Stimulated activated CD4-positive, alpha-beta T cell treated with anti-CD3 and anti-CD28 coated beads, Interleukin-12 subunit alpha, Interleukin-12 subunit beta, amount 100 ng/mL, for 48 hours (primary cell): ENCODE data around the gene GIMAP8.
"Not testable (repeated sequence)": the region's sequence is repeated elsewhere in the genome, so short reads cannot be mapped to it uniquely, and the experiment has no call there.

Source experiments
- DNase-seq, 3 donors: peaks; one replicate each; pipeline ENCODE4 v3.0.0-alpha.2; 2020; ENCODE audit warnings: low read depth in 2 of 3, low spot score in 1 of 3

The GIMAP8 gene

DNA sequence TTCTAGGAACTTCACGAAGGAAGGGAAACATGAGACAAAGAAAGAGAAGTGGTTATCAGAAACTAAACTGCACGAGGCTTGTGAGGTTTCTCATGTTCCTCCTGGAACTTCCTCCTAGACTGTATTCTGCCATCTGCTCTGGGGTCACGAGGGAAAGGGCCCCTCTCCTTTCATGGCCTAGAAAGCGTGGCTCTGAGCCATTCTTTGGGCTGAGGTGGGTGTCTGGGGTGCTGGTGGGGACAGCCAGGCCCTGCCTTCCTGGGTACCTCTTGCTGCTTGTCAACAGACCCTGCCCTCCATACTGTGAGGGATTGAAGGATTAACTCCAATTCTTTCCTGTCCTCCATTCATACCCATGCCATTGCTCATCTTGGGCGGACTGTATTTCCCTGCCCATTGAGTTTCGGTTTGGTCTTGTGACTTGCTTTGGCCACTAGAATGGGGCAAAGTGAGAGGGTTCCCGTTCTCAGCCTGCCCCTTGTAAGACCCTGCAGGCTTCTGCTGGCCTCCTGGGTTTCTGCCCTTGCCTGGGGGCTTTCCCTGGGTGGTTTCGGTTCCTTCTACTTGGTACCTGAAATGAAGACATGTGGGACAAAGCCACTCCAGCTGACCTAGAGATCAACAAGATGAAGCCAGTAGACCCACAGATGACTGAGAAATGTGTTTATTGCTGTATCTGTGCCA is 14.9 kb upstream of the GIMAP8 start:
- no peak for DNase-seq

DNA sequence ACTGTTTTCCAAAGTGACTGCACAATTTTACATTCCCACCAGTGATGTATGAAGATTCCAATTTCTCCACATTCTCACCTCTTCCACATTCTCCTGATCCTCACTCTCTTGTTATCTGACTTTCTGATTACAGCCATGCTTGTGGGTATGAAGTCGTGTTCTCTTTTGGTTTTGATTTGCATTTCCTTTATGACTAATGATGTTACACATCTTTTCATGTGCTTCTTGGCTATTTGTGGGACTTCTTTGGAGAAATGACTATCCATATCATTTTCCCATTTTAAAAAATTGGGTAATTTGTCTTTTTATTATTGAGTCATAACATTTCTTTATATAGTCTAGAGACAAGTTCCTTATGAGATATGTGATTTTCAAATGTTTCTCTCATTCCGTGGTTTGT is 10.5 kb upstream of the GIMAP8 start:
- DNase-seq = no peak

DNA sequence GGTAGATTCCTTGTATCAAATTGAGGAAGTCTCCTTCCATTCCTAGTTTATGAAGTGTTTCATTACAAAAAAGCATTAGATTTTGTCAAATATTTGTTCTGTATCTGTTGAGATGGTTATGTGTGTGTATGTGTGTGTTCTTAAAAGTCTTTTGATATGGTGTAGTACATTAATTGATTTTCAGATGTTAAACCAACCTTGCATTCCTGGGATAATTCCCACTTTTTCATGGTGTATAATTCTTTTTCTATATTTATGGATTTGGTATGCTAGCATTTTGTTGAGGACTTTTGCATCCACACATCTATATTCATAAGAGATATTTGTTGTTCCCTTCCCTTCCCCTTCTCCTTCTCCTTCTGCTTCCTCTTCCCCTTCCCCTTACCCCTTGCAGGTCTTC is 8.9 kb upstream of the GIMAP8 start:
- DNase-seq = no peak

DNA sequence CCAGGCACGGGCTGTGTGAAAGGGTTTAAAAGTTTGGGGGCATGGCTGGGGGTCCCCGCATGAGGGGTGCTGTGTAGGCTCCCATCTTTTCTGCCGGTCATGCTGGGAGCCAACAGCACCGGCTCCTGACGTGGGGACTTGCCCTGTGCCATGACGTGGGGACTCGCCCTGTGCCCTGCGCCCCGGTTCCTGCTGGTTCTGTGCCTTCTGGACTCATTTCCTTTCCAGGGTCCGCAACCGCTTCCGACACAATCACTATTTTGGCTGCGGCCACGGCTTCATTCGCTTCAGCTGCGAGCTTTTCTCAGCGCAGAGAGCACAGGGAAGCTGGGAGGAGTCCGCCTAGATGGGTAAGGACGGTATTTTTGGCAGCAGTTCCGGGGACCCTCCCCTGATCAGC is 7.6 kb upstream of the GIMAP8 start:
- DNase-seq = no peak

DNA sequence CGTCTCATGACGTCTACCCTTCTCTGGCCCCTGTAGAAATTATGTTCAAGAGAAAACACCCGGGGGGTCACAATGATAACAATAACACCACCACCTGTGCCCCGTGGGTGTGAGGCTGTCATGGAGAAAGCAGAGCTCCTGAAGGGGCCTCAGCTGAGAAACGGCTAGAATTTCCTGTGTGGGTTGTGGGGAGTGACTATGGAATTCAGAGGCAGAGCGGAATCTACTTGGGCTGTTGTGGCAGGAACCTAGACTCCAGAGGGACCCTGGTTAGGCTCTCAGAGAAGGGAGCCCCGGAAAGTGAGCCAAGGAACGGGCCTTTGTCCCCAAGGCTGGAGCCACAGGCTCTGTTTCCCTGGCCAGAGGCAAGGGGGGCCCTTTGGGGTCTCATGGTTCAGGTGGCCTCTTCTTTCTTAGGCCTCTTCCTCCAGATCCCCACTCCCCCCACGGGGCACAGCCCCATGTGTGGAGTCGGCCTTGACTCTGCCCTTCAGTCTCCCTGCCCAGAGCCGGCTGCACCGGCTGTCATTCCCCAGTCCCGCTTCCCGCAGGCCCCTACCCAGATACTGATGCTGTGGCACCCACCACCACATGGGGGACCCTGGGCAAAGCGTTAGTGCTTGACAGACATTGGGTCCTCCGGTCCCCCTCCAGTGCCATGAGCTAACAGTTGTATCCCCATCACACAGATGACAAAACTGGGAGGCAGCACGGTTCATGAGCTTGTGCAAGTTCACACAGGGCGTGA is 6.5 kb upstream of the GIMAP8 start:
- DNase-seq = no peak

DNA sequence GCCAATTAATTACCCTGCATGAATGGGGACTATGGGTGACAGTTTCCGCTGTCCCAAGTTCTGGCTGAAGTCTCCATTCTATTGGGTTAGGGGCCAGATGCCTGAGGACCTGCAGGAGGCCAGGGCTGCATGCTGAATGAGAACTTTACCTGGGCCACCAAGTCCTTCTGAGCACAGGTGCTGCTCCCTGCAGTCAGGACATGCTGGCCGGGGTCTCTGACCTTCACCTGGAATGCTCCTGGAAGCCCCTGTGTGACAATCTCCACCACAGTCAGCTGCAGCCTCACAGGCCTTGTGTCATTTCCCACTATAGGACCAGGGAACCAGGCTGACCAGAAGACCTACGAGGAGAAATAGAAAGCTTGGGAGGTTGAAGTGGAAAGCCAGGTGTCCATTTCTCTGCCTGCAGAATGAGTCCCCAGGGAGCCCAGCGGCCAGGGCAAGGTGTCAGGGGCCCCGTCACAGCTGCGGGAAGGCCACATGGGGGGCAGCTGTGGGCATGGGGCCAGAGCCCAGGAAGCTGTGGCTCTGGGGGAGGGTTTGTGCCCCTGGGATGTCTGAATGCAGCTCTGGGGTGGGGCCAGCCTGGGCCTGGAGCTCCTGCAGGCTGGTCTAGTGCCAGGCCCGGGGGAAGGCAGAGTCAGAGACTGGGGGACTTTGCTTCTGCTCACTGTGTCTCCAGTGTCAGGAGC is 5.6 kb upstream of the GIMAP8 start:
- no peak for DNase-seq

DNA sequence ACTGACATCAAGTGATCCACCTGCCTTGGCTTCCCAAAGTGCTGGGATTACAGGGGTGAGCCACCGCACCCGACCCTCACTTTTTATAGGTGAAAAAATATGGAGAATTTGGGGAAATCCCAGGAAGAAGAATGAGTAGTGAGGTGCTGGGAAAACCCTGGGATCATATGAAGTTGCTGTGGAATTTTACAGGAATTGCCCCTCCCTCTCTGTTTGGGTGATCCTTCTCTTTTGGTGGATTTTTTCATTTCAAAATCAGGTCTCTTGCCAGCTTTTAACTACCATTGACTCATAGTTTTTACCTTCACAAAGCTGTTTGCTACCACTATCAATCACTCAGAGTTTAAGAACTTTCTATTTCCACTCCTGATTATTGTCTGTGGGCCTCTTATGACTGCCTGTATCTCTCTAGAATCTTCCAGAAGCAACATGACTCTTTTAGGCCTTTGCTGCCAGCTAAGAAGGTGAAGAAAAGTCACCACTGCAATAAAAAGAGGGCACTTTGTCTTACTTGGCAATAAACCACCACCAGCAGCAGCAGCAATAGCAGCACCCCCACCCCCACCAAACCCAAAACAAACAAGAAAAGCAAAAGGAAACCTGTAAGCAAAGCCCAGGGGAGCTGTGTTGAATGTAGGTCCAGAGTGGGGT is 4.0 kb upstream of the GIMAP8 start:
- DNase-seq = peak in 1 of 3 donors; percentile 13

DNA sequence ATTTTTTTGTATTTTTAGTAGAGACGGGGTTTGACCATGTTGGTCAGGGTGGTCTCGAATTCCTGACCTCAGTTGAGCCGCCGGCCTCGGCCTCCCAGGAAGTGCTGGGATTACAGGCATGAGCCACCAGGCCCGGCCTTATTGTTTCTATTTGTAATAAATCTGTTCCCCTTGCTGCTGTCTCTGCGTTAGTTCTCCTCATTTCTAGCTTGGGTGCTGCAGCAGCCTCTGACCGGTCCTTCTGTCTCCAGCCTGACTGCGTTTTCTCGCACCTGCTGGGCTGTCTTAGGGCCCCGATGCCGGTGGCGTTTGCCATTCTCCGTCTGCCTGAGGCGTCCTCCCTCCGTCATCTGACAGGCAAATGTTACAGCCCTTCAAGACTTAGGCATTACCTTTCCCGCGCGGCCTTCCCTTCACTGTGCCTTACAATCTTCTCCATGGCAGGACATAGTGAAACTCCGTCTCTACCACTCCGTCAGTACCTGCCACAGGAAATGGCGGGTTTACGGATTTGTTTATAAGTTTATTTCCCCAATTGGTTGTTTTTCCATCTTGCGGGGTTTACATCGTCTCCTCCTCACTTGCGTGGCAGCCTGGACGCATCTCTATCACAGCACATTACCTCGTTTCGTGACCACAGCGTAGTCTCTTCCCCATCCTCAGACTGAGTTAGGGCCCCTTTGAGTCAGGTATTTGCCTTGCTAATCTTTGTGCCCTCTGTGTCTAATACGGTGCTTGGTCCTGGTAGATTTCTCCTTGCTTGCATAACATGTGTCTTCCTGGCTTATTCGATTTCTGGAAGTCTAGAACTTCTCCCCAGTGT is 2.3 kb upstream of the GIMAP8 start:
- no peak for DNase-seq

DNA sequence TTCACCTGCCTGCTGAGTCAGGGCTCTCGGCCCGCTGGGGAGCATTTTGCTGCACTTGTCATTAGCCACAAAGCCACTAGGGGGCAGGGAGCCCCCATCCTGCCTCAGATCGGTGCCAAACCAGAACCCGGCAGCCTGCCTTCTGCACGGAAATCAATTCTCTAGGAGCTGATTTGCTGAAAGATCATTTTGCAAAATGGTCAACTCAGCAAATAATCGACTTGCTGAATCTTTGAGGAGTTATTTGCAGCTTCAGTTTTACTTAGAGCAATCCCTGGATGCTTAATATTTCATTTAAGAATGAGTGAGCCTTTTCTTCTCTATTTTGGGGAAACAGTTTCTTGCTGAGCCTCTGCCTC is 1.7 kb upstream of the GIMAP8 start:
- DNase-seq = peak; percentile 81 to 90 (median 83)

DNA sequence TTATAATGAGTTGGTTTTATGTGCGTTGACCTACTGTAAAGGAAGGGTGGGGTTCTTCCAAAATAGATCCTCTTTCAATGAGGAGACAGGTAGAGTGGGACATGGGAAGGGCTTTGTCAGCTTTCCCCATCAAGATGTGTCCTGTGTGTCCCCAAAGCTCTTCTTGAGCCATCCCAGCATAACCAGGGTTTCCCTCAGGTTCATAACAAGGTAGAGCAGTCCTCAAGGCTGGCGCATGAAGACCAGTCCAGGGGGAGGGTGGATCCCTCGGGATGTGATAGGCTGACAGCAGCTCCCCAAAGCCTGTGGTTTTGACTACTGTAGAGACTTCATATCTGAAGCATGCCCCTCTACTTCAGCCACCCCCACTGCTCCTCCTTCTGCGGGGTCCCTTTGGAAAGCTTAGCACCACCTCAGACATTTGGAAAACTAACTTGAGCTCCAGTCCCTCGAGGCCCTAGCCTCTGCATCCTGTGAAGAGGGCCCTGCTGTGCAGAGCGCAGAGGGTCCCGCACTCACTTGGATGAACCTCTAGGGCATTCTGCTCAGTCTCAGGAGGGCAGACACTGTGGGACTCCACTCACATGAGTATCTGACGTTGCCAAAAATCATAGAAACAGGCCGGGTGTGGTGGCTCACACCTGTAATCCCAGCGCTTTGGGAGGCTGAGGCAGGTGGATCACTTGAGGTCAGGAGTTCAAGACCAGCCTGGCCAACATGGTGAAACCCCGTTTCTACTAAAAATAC is 1.1 kb upstream of the GIMAP8 start:
- no peak for DNase-seq

DNA sequence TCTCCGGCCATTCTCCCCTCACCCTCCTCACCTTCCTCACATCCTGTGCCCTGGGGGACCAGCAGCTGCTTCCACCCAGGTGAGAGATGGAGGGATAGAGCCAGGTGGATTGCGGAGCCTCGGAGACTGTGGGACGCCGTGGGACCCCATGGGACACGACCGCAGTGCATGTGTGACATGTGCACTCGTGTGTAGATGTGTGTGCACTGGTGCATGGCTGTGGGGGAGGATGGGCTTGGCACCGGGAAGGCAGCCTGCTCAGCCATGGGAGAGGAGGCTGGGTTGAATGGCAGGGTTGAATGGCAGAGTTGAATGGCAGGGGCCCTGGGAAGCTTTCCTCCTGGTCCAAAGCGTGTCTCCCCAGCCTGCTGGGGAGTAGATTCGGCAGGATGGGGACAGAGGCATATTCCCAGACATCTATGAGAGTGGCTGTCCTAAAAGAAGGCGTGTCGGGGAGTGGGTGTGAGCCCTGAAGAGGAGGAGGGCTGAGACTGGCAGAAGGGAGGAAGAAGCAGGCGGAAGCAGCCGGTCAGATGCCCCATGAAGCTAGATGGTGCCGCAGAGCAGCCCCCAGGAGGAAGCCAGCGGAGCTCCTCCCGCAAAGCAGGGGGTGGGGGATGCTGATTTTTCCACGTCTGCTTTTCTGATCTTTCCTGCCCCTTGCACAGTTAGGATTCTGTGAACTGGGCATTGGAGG is 815 bp downstream of the GIMAP8 start:
- DNase-seq = peak in 2 of 3 donors; percentile 38 to 53

DNA sequence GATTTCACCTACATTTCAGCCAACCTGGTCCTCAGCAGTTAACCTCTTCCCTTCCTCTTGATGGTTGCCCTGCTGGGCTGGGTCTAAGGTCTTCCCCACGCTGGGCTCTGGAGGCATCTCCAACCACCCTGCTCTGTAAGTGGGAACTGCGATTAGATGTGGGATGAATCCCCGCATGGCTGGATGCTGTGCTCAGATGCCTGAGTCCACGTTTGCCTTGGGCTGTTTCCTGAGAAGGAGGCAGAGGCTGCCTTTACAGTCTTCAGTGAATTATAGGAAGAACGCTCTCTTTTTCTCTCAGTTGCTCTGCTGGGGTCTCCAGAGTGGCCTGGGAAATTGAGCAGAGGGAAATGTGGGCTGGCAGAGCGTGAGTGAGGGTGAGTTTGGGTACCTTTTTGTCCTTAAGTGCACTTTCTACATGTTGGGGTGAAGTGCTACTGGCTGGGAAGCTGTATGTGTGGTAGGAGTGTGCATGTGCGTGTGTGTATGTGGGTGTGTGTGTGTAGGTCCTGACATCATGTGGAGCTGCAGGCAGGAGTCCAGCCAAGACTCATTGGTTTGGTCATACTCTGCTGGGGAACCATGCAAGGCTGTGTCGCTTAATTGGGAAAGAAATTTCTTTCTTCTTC is 1.5 kb downstream of the GIMAP8 start:
- peak in 1 of 3 donors; percentile 17 for DNase-seq

DNA sequence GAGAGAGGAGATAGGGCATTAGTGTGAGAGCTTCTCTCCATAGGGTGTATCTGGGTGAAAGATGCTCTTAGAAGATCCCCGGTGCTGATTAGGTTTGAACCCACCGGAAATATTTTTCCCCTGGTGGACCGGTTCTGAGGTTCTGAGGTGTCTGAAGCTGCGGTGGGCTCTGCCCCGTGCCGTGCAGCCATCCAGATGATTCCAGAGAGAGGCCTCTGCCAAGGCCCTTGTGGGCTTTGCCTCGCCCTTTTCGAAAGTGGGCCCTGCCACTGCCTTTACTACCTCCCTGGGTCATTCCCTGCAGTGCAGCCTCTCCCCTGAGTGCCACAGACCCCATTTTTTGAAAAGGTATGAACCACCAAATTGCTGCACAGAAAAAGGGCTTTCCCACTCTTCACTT is 2.8 kb downstream of the GIMAP8 start:
- no peak for DNase-seq

DNA sequence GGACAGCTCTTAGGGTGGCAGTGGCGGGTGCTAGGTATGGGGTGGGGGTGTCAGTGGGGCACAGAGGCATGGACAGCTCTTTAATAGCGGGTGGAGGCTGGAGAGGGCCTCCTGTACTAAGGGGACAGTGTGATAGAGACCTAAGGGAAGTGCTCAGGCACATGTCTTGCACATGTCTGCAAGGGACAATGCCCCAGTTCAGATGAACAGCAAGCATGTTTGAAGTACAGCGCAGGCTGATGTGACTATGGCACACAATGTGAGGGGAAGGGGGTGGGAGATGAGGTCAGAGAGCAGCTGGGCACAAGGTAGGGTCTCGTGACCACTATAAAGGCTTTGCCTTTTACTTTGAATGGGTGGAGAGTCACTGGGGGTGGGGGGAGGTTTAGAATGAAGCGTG is 3.5 kb downstream of the GIMAP8 start:
- DNase-seq = no peak

DNA sequence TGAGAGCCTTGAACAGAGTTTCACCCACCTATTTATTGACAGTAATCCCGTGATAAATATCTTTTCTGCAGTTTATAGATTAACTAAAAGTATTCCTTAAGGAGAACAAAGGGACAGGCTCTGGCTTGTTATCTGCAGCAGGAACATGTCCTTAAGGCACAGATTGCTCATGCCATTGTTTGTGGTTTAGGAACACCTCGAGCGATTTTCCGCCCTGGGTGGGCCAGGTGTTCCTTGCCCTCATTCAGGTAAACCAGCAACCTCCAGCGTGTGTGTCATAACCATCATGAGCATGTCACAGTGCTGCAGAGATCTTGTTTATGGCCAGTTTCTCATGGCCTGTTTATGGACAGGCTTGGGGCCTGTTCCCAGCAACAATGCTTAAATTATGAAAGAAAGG is 6.6 kb downstream of the GIMAP8 start:
- DNase-seq = not testable (repeated sequence)

DNA sequence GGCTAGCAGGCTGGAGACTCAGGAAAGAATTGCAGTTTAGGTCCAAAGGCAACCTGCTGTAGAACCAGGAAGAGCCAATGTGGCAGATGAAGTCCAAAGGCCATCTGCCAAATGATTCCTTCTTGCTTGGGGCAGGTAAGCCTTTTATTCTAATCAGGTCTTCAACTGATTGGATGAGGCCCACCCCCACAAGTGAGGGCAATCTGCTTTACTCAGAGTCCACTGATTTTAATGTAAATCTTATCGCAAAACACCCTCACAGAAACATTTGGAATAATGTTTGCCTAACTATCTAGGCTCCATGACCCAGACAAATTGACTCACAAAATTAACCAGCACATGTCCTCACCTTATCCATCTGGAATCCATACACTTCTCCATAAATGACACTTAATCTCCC is 7.8 kb downstream of the GIMAP8 start:
- DNase-seq = no peak

DNA sequence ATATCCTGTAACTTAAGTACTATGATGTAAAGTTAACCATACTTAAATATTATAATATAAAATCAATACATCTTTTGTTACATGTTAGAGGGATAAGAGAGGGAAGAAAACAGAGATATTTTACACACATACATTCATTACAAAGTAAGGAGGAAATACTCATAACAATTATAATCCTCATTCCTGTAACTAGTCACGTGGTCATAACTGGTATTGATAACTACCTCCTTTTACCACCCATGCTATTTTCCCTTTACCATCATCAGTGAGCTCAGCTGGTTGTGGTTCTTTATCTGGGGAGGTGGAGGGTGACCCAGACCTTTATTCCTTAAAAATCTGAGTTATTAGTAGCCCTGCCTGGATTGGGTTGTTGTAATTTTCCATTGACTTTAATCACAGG is 8.3 kb downstream of the GIMAP8 start:
- no peak for DNase-seq

DNA sequence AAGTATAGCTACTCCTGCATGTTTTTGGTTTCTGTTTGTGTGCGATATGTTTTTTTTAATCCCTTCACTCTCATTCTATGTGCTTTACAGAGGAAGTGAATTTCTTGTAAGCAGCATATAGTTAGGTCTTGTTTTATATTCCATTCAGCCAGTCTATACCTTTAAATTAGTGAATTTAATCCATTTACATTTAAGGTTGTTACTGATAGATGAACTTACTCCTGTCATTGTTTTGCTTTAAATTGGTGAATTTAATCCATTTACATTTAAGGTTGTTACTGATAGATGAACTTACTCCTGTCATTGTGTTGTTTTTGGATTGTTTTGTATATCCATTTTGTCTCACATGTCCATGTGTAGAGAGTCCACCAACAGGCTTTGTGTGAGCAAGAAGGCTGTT is 11.1 kb downstream of the GIMAP8 start:
- no peak for DNase-seq

DNA sequence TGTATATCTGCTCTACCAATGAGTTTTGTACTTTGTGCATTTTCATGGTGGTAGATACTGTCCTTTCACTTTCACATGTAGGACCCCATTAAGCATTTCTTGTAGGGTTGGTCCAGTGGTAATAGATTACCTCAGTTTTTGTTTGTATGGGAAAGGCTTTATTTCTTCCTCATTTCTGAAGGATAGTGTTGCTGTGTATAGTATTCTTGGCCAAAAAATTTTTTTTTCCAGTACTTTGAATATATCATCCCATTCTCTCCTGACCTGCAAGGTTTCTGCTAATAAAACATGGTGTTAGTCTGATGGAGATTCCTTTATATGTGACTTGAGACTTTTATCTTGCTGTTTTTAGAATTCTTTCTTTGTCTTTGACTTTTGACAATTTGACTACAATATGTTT is 12.0 kb downstream of the GIMAP8 start:
- no peak for DNase-seq
